Measurements from ENCODE around the gene DOCK10.

DNA sequence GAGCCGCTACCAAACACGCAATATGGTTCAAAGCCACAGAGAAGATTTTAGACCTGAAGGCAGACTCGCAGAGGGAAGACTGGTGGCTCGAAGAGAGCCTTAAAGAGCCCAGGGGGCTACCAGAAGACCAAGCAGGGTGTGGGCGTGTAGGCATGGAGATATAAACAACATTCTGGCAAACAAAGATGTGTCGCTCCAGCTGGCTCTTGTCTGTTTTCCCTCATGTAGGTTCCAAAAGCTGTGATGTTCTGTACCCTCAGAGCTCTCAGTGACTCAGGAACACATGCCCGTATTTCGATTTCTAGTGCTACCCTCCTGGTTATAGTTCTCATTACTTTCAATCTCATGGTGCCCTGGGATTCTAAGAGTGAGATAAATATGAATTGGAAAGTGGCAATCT, 44.5 kb downstream of the DOCK10 start:
- TF ChIP-seq CTCF (IDR thresholded peaks at IDR 0.05; ENCODE audit: low read depth, low read length) (no peak), POLR2A (IDR thresholded peaks at IDR 0.05; ENCODE audit: extremely low read depth, insufficient read length) (no peak)
